Thyroid gland (tissue), 4 donors: ENCODE data around the gene CENPN. TPM values are rescaled to one million over a fixed set of nuclear protein-coding genes. Genes with fewer than 3 reads are reported as not detected.
A peak's percentile ranks its signal among the peaks of the same experiment; 100 is the strongest.

ENCODE experiments used
- DNase-seq, 2 donors: peaks; one replicate each; pipeline ENCODE4 v3.0.0-alpha.2; 2019
- H3K27ac ChIP-seq, 3 donors: fragments of 200-600 bp; sonication (generic); 1 replicate in 2 of 3; 2 replicates in 1 of 3; pipeline ENCODE4 v1.5.1; 2016 to 2019; ENCODE audit warnings: mild to moderate bottlenecking in 1 of 3, moderate library complexity in 1 of 3
- H3K27me3 ChIP-seq: fragments of 200-600 bp; sonication (generic); one replicate; pipeline ENCODE4 v1.5.1; 2019
- H3K36me3 ChIP-seq, 2 donors: fragments of 200-600 bp; sonication (generic); one replicate each; pipeline ENCODE4 v1.5.1; 2016 to 2019
- H3K4me1 ChIP-seq, 2 donors: fragments of 200-600 bp; sonication (generic); one replicate each; pipeline ENCODE4 v1.5.1; 2017 to 2019
- H3K4me3 ChIP-seq, 3 donors: fragments of 200-600 bp; sonication (generic); replicated peaks in 1 of 3; 1 replicate in 2 of 3; 2 replicates in 1 of 3; pipeline ENCODE4 v1.5.1; 2016; ENCODE audit warnings: mild to moderate bottlenecking in 1 of 3
- H3K9me3 ChIP-seq: fragments of 200-600 bp; sonication (generic); one replicate; pipeline ENCODE4 v1.5.1; 2017
- CTCF ChIP-seq, 6 experiments: fragments of 200-600 bp in 3 of 6; fragments of 450-650 bp in 3 of 6; sonication (generic) in 3 of 6; IDR thresholded peaks; one replicate each; pipeline ENCODE4 v1.5.1; 2016 to 2019; ENCODE audit warnings: antibody characterized with exemption in 6 of 6, mild to moderate bottlenecking in 2 of 6, inconsistent platforms in 1 of 6, moderate library complexity in 1 of 6
- POLR2A ChIP-seq, 2 donors: fragments of 450-650 bp; IDR thresholded peaks; one replicate each; pipeline ENCODE4 v1.6.1; 2017; ENCODE audit warnings: antibody characterized with exemption in 2 of 2, mild to moderate bottlenecking in 2 of 2, moderate library complexity in 1 of 2
- WGBS, 2 donors: methylation state at CpG; one replicate each; pipeline ENCODE4 v1.1.5; 2017; 5-methylcytosine and 5-hydroxymethylcytosine counted together
- intact Hi-C: fragments of 100-400 bp; cut with DNase I; formaldehyde crosslinking; loops from one replicate; pipeline ENCODE4 v1.15.1; 2023
- total RNA-seq, 4 donors: library from RNA; depleted of rRNA; stranded (reverse); fragments of >200 nt; gene quantifications; one replicate each; pipeline ENCODE4 v1.2.3, GENCODE V29; 2016

CENPN gene
- total RNA-seq = 10 to 100 TPM in 1 of 4 donors, 1 to 10 TPM in 3; 5.8 to 14.4 (median 6.7) TPM

GRCh38 chr16:81006813-81007695 lies at the start of gene CENPN, which contains the start of gene CMC2:
Gene CENPN (plus strand): TSS chr16:81007214. CDS start chr16:81011940, 4,726 bp downstream.
Gene CMC2 (minus strand): TSS chr16:81006885. CDS start chr16:80997394, 9,491 bp downstream.
- no peaks in the 10 kb centered on the region for H3K9me3 ChIP-seq
- no peaks in the 10 kb centered on the region for H3K27me3 ChIP-seq
- no peaks in the 10 kb centered on the region for H3K36me3 ChIP-seq
- H3K27ac ChIP-seq = peak within 1 kb of the TSS; percentile 93 to 99 (median 94)
- TF ChIP-seq CTCF (IDR thresholded peaks at IDR 0.05) (peak in 1 of 6 experiments; percentile 18), POLR2A (IDR thresholded peaks at IDR 0.05) (peak in 1 of 2 donors; percentile 91)
- H3K4me3 ChIP-seq = peak within 1 kb of the TSS; percentile 59 to 98 (median 85)
- DNase-seq = peak; percentile 100
- WGBS, 2 donors = 0 to 2% methylated on average over 23 to 41 of the region's 75 CpGs
- H3K4me1 ChIP-seq = peaks cover 10 to 22% of the 10 kb centered on the region in 2 donors
- intact Hi-C loops = loop anchor here (10.0 kb wide), 2 partner anchors 68 to 308 kb away; partner anchors contain the start of genes C16orf46 and GAN

GRCh38 chr16:80958284-80958683 lies 48.7 kb upstream of the CENPN start:
- Histone ChIP-seq H3K4me1 (no peaks in the 10 kb centered on the region), H3K27me3 (no peaks in the 10 kb centered on the region), H3K36me3 (no peaks in the 10 kb centered on the region), H3K4me3 (no peak overlapping the region), H3K27ac (no peak overlapping the region), H3K9me3 (no peaks in the 10 kb centered on the region)
- no peak for DNase-seq
- intact Hi-C loops = no loop called here
- TF ChIP-seq CTCF (IDR thresholded peaks at IDR 0.05) (no peak), POLR2A (IDR thresholded peaks at IDR 0.05) (no peak)

- H3K27ac ChIP-seq = no peak overlapping the region
- H3K36me3 ChIP-seq = no peaks in the 10 kb centered on the region
- TF ChIP-seq CTCF (IDR thresholded peaks at IDR 0.05) (no peak), POLR2A (IDR thresholded peaks at IDR 0.05) (no peak)
- H3K4me1 ChIP-seq = no peaks in the 10 kb centered on the region
- DNase-seq = no peak
- intact Hi-C loops = no loop called here
- no peaks in the 10 kb centered on the region for H3K27me3 ChIP-seq
- WGBS, 2 donors = 87 to 96% methylated on average over 2 of the region's 2 CpGs
- H3K9me3 ChIP-seq = no peaks in the 10 kb centered on the region
- no peak overlapping the region for H3K4me3 ChIP-seq
Measured at GRCh38 chr16:80962879-80963278, 44.1 kb upstream of the CENPN start.

GRCh38 chr16:80964351-80964750 lies 42.7 kb upstream of the CENPN start:
- intact Hi-C loops = no loop called here
- Histone ChIP-seq H3K27ac (no peak overlapping the region), H3K4me3 (no peak overlapping the region), H3K27me3 (no peaks in the 10 kb centered on the region), H3K4me1 (no peaks in the 10 kb centered on the region), H3K36me3 (peaks cover 0 to 2% of the 10 kb centered on the region in 2 donors), H3K9me3 (no peaks in the 10 kb centered on the region)
- DNase-seq = no peak
- WGBS, 2 donors = 73 to 76% methylated on average over 2 of the region's 2 CpGs
- TF ChIP-seq POLR2A (IDR thresholded peaks at IDR 0.05) = no peak
- no peak for TF ChIP-seq CTCF (IDR thresholded peaks at IDR 0.05)

GRCh38 chr16:80966617-80967016 lies 40.4 kb upstream of the CENPN start:
- intact Hi-C loops = no loop called here
- no peaks in the 10 kb centered on the region for H3K4me1 ChIP-seq
- H3K4me3 ChIP-seq = no peak overlapping the region
- no peak for TF ChIP-seq CTCF (IDR thresholded peaks at IDR 0.05)
- no peak for TF ChIP-seq POLR2A (IDR thresholded peaks at IDR 0.05)
- 95% methylated on average over 4 of the region's 4 CpGs for WGBS, 2 donors
- H3K27ac ChIP-seq = no peak overlapping the region
- peaks cover 0 to 6% of the 10 kb centered on the region in 2 donors for H3K36me3 ChIP-seq
- no peak for DNase-seq
- no peaks in the 10 kb centered on the region for H3K9me3 ChIP-seq
- H3K27me3 ChIP-seq = no peaks in the 10 kb centered on the region
